K562 (cell line): ENCODE data around the gene CCDC116. TPM values are rescaled to one million over a fixed set of nuclear protein-coding genes. Genes with fewer than 3 reads are reported as not detected.

Experiments used
- CHD2 ChIP-seq: IDR thresholded peaks from 2 replicates; pipeline ENCODE4 v1.6.1; 2011; ENCODE audit warnings: low read depth, low read length
- GTF2E2 ChIP-seq: fragments of 200-800 bp; sonication (Bioruptor generic); IDR thresholded peaks from 2 replicates; pipeline ENCODE4 v1.6.1; 2016; ENCODE audit warnings: missing genetic modification characterization, missing compliant biosample characterization
- NFIX ChIP-seq: fragments of 250-450 bp; sonication (Bioruptor Pico); IDR thresholded peaks from 2 replicates; pipeline ENCODE4 v1.4.0; 2020; ENCODE audit warnings: low read depth, mild to moderate bottlenecking, moderate library complexity
- PHF21A ChIP-seq: fragments of 450-650 bp; IDR thresholded peaks from 2 replicates; pipeline ENCODE4 v1.6.1; 2017; ENCODE audit warnings: low read depth, borderline replicate concordance
- POLR2AphosphoS2 ChIP-seq: IDR thresholded peaks from 2 replicates; pipeline ENCODE4 v1.6.1; 2012; ENCODE audit warnings: low read length, improper control_type of control experiment
- POLR2AphosphoS5 ChIP-seq: IDR thresholded peaks from 2 replicates; pipeline ENCODE4 v1.6.1; 2011; ENCODE audit warnings: mild to moderate bottlenecking, low read depth, low read length, moderate library complexity; ENCODE audit not compliant: control insufficient read depth, insufficient read depth
- RFX1 ChIP-seq: fragments of 450-650 bp; IDR thresholded peaks from 2 replicates; pipeline ENCODE4 v1.6.1; 2016; ENCODE audit warnings: mild to moderate bottlenecking, moderate library complexity
- SOX6 ChIP-seq: fragments of 450-650 bp; IDR thresholded peaks from 2 replicates; pipeline ENCODE4 v1.6.1; 2014; ENCODE audit warnings: mild to moderate bottlenecking
- SRF ChIP-seq, 2 experiments: fragments of 250-450, 450-650 bp in 1 of 2; sonication (Bioruptor Pico) in 1 of 2; sonication (generic) in 1 of 2; formaldehyde crosslinking; IDR thresholded peaks; 2 replicates each; pipeline versions ENCODE4 v1.5.0 to v1.5.1; 2020 to 2022; ENCODE audit warnings: mild to moderate bottlenecking in 1 of 2, missing genetic modification reagents in 1 of 2
- TCF7L2 ChIP-seq: fragments of 150-350 bp; IDR thresholded peaks from 2 replicates; pipeline ENCODE4 v1.6.1; 2016; ENCODE audit warnings: low read depth, mild to moderate bottlenecking, low read length, moderate library complexity
- ZNF444 ChIP-seq: fragments of 250-450 bp; sonication (Bioruptor Pico); IDR thresholded peaks from 2 replicates; pipeline ENCODE4 v1.4.0; 2020; ENCODE audit warnings: mild to moderate bottlenecking, moderate library complexity
- ZNF57 ChIP-seq: fragments of 450-650 bp; formaldehyde crosslinking; IDR thresholded peaks from 2 replicates; pipeline ENCODE4 v1.4.0; 2020; ENCODE audit warnings: mild to moderate bottlenecking, moderate library complexity
- polyA plus RNA-seq, 8 experiments: library from polyadenylated mRNA; depleted of rRNA in 4 of 8; stranded (reverse) in 5 of 8; unstranded in 3 of 8; fragments of >200 nt; fragmentation: Nextera tagmentation in 2 of 8; fragmentation: Illumina TruSeq in 1 of 8; extraction: Ambion mirVana in 2 of 8; extraction: Trizol in 1 of 8; gene quantifications; 2 replicates each; pipeline versions ENCODE4 v1.2.1 to v1.2.3, GENCODE V29; 2011 to 2014; ENCODE audit warnings: inconsistent platforms in 1 of 8, missing spikeins in 1 of 8
- total RNA-seq, 7 experiments: library from RNA; depleted of rRNA in 6 of 7; stranded (reverse); fragments of >200 nt in 6 of 7; fragmentation: Illumina TruSeq in 2 of 7; extraction: Trizol in 2 of 7; gene quantifications; 2 replicates each; pipeline versions ENCODE4 v1.2.1 to v1.2.3, GENCODE V29; 2011 to 2021; ENCODE audit warnings: low replicate concordance in 1 of 7
- TF ChIP-seq, protein P1 (sequence below): IDR thresholded peaks from 2 replicates; pipeline ENCODE4 v1.6.1; 2016; ENCODE audit warnings: missing genetic modification characterization, missing compliant biosample characterization
- TF ChIP-seq, protein P2 (sequence below), 2 experiments: fragments of 150-350 bp in 1 of 2; IDR thresholded peaks; 2 replicates each; pipeline ENCODE4 v1.6.1; 2012 to 2016; ENCODE audit warnings: low read depth in 2 of 2, low read length in 2 of 2, mild to moderate bottlenecking in 1 of 2, moderate library complexity in 1 of 2
- TF ChIP-seq, protein P3 (sequence below), 2 experiments: fragments of 450-650 bp in 1 of 2; IDR thresholded peaks; 2 replicates each; pipeline ENCODE4 v1.6.1; 2011 to 2017; ENCODE audit warnings: low read depth in 2 of 2, antibody characterized with exemption in 1 of 2, borderline replicate concordance in 1 of 2, low read length in 1 of 2, mild to moderate bottlenecking in 1 of 2, mixed read lengths in 1 of 2; ENCODE audit not compliant: control insufficient read depth in 1 of 2
- TF ChIP-seq, protein P4 (sequence below): fragments of 250-450 bp; sonication (Bioruptor Pico); IDR thresholded peaks from 2 replicates; pipeline ENCODE4 v1.5.1; 2021; ENCODE audit warnings: mild to moderate bottlenecking

The CCDC116 gene
- total and polyA plus RNA-seq, 9 of the 15 experiments (the other 6 are each of a cell fraction or from before 2014, with no cell fraction given) = 1.6 to 11.3 (median 4.7) TPM

DNA sequence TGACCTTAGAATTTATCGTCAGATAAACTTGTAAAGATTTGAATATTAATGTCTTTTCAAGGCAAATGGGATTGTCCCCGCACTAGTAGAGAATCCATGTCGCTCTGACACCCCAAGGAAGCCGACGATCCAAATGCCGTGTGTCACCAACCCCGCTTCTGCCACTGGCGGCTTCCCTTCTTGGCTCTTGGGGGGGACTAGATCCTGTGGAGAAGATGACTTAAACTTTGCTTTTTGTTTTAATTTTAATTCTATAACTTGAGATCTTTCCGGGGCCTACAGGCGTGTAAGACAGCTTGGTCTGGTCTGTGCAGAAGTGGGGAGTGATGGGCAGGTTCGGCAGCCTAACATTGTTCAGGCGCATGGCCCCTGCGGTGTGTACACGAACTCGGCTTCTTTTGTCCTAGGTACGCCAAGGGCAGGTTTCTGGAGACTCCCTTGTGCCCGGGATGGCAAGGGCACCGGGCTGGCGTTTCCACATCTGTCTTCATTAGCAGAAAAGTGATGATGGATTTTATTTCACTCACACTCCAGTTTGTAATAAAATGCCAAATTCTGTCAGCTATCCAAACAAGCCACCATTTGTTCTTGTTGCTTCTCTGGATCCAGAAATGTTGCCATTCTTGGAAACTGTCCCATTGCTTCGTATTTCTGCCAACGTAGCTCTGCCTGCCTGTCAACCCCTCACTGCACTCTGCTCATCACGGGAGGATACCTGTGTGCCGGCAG is 9.5 kb upstream of the CCDC116 start (continued):
- TF ChIP-seq ZNF444 (CRISPR knock-in tag) = no peak
- TF ChIP-seq, protein P1, sequence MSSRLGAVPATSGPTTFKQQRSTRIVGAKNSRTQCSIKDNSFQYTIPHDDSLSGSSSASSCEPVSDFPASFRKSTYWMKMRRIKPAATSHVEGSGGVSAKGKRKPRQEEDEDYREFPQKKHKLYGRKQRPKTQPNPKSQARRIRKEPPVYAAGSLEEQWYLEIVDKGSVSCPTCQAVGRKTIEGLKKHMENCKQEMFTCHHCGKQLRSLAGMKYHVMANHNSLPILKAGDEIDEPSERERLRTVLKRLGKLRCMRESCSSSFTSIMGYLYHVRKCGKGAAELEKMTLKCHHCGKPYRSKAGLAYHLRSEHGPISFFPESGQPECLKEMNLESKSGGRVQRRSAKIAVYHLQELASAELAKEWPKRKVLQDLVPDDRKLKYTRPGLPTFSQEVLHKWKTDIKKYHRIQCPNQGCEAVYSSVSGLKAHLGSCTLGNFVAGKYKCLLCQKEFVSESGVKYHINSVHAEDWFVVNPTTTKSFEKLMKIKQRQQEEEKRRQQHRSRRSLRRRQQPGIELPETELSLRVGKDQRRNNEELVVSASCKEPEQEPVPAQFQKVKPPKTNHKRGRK = no peak
- TF ChIP-seq NFIX (CRISPR knock-in tag) = no peak
- TF ChIP-seq, protein P2, sequence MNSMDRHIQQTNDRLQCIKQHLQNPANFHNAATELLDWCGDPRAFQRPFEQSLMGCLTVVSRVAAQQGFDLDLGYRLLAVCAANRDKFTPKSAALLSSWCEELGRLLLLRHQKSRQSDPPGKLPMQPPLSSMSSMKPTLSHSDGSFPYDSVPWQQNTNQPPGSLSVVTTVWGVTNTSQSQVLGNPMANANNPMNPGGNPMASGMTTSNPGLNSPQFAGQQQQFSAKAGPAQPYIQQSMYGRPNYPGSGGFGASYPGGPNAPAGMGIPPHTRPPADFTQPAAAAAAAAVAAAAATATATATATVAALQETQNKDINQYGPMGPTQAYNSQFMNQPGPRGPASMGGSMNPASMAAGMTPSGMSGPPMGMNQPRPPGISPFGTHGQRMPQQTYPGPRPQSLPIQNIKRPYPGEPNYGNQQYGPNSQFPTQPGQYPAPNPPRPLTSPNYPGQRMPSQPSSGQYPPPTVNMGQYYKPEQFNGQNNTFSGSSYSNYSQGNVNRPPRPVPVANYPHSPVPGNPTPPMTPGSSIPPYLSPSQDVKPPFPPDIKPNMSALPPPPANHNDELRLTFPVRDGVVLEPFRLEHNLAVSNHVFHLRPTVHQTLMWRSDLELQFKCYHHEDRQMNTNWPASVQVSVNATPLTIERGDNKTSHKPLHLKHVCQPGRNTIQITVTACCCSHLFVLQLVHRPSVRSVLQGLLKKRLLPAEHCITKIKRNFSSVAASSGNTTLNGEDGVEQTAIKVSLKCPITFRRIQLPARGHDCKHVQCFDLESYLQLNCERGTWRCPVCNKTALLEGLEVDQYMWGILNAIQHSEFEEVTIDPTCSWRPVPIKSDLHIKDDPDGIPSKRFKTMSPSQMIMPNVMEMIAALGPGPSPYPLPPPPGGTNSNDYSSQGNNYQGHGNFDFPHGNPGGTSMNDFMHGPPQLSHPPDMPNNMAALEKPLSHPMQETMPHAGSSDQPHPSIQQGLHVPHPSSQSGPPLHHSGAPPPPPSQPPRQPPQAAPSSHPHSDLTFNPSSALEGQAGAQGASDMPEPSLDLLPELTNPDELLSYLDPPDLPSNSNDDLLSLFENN (IDR thresholded peaks at IDR 0.05; ENCODE audit: low read depth in 2 of 2, low read length in 2 of 2) = peak in 1 of 2 experiments; percentile 55; a peak in 1 of 4 replicates
- TF ChIP-seq SOX6 = no peak
- TF ChIP-seq, protein P3, sequence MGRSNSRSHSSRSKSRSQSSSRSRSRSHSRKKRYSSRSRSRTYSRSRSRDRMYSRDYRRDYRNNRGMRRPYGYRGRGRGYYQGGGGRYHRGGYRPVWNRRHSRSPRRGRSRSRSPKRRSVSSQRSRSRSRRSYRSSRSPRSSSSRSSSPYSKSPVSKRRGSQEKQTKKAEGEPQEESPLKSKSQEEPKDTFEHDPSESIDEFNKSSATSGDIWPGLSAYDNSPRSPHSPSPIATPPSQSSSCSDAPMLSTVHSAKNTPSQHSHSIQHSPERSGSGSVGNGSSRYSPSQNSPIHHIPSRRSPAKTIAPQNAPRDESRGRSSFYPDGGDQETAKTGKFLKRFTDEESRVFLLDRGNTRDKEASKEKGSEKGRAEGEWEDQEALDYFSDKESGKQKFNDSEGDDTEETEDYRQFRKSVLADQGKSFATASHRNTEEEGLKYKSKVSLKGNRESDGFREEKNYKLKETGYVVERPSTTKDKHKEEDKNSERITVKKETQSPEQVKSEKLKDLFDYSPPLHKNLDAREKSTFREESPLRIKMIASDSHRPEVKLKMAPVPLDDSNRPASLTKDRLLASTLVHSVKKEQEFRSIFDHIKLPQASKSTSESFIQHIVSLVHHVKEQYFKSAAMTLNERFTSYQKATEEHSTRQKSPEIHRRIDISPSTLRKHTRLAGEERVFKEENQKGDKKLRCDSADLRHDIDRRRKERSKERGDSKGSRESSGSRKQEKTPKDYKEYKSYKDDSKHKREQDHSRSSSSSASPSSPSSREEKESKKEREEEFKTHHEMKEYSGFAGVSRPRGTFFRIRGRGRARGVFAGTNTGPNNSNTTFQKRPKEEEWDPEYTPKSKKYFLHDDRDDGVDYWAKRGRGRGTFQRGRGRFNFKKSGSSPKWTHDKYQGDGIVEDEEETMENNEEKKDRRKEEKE (IDR thresholded peaks at IDR 0.05; ENCODE audit: borderline replicate concordance in 1 of 2, control insufficient read depth in 1 of 2, low read depth in 2 of 2, low read length in 1 of 2) = no peak
- peak; percentile 12 for TF ChIP-seq CHD2
- TF ChIP-seq, protein P4, sequence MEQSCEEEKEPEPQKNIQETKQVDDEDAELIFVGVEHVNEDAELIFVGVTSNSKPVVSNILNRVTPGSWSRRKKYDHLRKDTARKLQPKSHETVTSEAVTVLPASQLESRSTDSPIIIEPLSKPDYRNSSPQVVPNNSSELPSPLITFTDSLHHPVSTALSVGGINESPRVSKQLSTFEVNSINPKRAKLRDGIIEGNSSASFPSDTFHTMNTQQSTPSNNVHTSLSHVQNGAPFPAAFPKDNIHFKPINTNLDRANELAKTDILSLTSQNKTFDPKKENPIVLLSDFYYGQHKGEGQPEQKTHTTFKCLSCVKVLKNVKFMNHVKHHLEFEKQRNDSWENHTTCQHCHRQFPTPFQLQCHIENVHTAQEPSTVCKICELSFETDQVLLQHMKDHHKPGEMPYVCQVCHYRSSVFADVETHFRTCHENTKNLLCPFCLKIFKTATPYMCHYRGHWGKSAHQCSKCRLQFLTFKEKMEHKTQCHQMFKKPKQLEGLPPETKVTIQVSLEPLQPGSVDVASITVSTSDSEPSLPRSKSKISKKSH = no peak
- TF ChIP-seq PHF21A = no peak
- no peak for TF ChIP-seq SRF (CRISPR knock-in tag; IDR thresholded peaks at IDR 0.05)
- no peak for TF ChIP-seq POLR2AphosphoS5
- TF ChIP-seq ZNF57 (CRISPR knock-in tag) = no peak
- no peak for TF ChIP-seq TCF7L2
- TF ChIP-seq POLR2AphosphoS2 = peak; percentile 15; the same call in 1 of the 2 replicates
- no peak for TF ChIP-seq RFX1
- no peak for TF ChIP-seq GTF2E2 (tag)
